IPS DF 4.7 (cell line): ENCODE measurements around the gene MLLT10.

Experiments used
- DNase-seq: peaks from one replicate; pipeline ENCODE4 v3.0.0-alpha.2; 2013; ENCODE audit warnings: low spot score; ENCODE audit errors: extremely low read depth

MLLT10 gene

GRCh38 chr10:21533467-21534279, at the start of gene MLLT10:
TSS of gene MLLT10 (plus strand) at chr10:21534232. CDS start at chr10:21534645, 413 bp downstream.
- DNase-seq, result no peak

GRCh38 chr10:21487416-21488180, 46.4 kb upstream of the MLLT10 start:
- DNase-seq, result no peak

- no peak for DNase-seq
These were observed 45.6 kb upstream of the MLLT10 start for GRCh38 chr10:21488246-21488956.

- no peak for DNase-seq
These were observed 45.0 kb upstream of the MLLT10 start for GRCh38 chr10:21488957-21489446.

- no peak for DNase-seq
These were observed 43.9 kb upstream of the MLLT10 start for GRCh38 chr10:21490028-21490710.

- DNase-seq, result no peak
These were observed 43.3 kb upstream of the MLLT10 start for GRCh38 chr10:21490711-21491105.

- DNase-seq, result no peak
These were observed 41.6 kb upstream of the MLLT10 start for GRCh38 chr10:21492421-21492820.

GRCh38 chr10:21493784-21494183, 40.2 kb upstream of the MLLT10 start:
- DNase-seq, result no peak

- no peak for DNase-seq
These were observed 39.6 kb upstream of the MLLT10 start for GRCh38 chr10:21494191-21495001.

GRCh38 chr10:21495002-21495751, 38.9 kb upstream of the MLLT10 start:
- no peak for DNase-seq

- DNase-seq, result no peak
These were observed 38.2 kb upstream of the MLLT10 start for GRCh38 chr10:21495752-21496342.

GRCh38 chr10:21496343-21497176, 37.5 kb upstream of the MLLT10 start:
- no peak for DNase-seq

- DNase-seq, result no peak
These were observed 36.7 kb upstream of the MLLT10 start for GRCh38 chr10:21497177-21497807.

- no peak for DNase-seq
These were observed 35.7 kb upstream of the MLLT10 start for GRCh38 chr10:21498377-21498776.

GRCh38 chr10:21498986-21499385, 35.0 kb upstream of the MLLT10 start:
- no peak for DNase-seq

GRCh38 chr10:21499701-21500577, 34.1 kb upstream of the MLLT10 start:
- no peak for DNase-seq

- no peak for DNase-seq
These were observed 33.5 kb upstream of the MLLT10 start for GRCh38 chr10:21500578-21500910.
